Activated naive CD8-positive, alpha-beta T cell treated with anti-CD3 and anti-CD28 coated beads for 36 hours (primary cell): Measurements from ENCODE around the gene KCNA3. TPM values are rescaled to one million over a fixed set of nuclear protein-coding genes. Genes with fewer than 3 reads are reported as not detected.

Source experiments
- DNase-seq: peaks from one replicate; pipeline ENCODE4 v3.0.0; 2021
- H3K27ac Mint-ChIP-seq: one replicate; pipeline ENCODE4 v1.8.0; 2022; ENCODE audit warnings: mild to moderate bottlenecking, moderate library complexity, mixed read lengths
- H3K27me3 Mint-ChIP-seq: one replicate; pipeline ENCODE4 v1.8.0; 2022; ENCODE audit warnings: mild to moderate bottlenecking, mixed read lengths
- H3K36me3 Mint-ChIP-seq: one replicate; pipeline ENCODE4 v1.8.0; 2021; ENCODE audit warnings: mild to moderate bottlenecking, mixed read lengths
- H3K4me1 Mint-ChIP-seq: one replicate; pipeline ENCODE4 v1.8.0; 2021; ENCODE audit warnings: mixed read lengths
- H3K4me3 Mint-ChIP-seq: one replicate; pipeline ENCODE4 v1.8.0; 2022; ENCODE audit warnings: mild to moderate bottlenecking, moderate library complexity, mixed read lengths
- H3K9me3 Mint-ChIP-seq: one replicate; pipeline ENCODE4 v1.8.0; 2022; ENCODE audit warnings: mixed read lengths
- total RNA-seq, 2 experiments: library from RNA; stranded (reverse); gene quantifications; one replicate each; pipeline ENCODE4 v1.2.3, GENCODE V29; 2021

Gene KCNA3
- total RNA-seq, 2 experiments from 2014 or later = 16.6 to 17.5 TPM

GRCh38 chr1:110638556-110638955 lies 36.2 kb downstream of the KCNA3 start:
- Mint-ChIP-seq H3K4me3 (no peak overlapping the region), H3K9me3 (peaks cover 2% of the 10 kb centered on the region), H3K4me1 (peaks cover 75% of the 10 kb centered on the region), H3K27ac (no peak overlapping the region), H3K36me3 (peaks cover 5% of the 10 kb centered on the region), H3K27me3 (no peaks in the 10 kb centered on the region)
- no peak for DNase-seq

- peaks cover 2% of the 10 kb centered on the region for H3K9me3 Mint-ChIP-seq
- DNase-seq = no peak
- peaks cover 5% of the 10 kb centered on the region for H3K36me3 Mint-ChIP-seq
- no peak overlapping the region for H3K27ac Mint-ChIP-seq
- H3K27me3 Mint-ChIP-seq = no peaks in the 10 kb centered on the region
- H3K4me1 Mint-ChIP-seq = peaks cover 78% of the 10 kb centered on the region
- H3K4me3 Mint-ChIP-seq = no peak overlapping the region
Measured at GRCh38 chr1:110638058-110638457, 36.7 kb downstream of the KCNA3 start.

- H3K27me3 Mint-ChIP-seq = no peaks in the 10 kb centered on the region
- DNase-seq = no peak
Measured at GRCh38 chr1:110637475-110637874, 37.3 kb downstream of the KCNA3 start.

GRCh38 chr1:110636149-110636935 lies 38.4 kb downstream of the KCNA3 start:
- Mint-ChIP-seq H3K4me1 (peaks cover 67% of the 10 kb centered on the region), H3K36me3 (peaks cover 5% of the 10 kb centered on the region), H3K9me3 (no peaks in the 10 kb centered on the region), H3K4me3 (peak overlapping the region; percentile 40), H3K27me3 (no peaks in the 10 kb centered on the region), H3K27ac (peak overlapping the region; percentile 90)
- DNase-seq = no peak

More at GRCh38 chr1:110637475-110637874, 37.3 kb downstream of the KCNA3 start:
- no peak overlapping the region for H3K27ac Mint-ChIP-seq
- peaks cover 74% of the 10 kb centered on the region for H3K4me1 Mint-ChIP-seq
- H3K36me3 Mint-ChIP-seq = peaks cover 5% of the 10 kb centered on the region
- H3K4me3 Mint-ChIP-seq = no peak overlapping the region
- peaks cover 2% of the 10 kb centered on the region for H3K9me3 Mint-ChIP-seq

GRCh38 chr1:110635434-110635833 lies 39.3 kb downstream of the KCNA3 start:
- H3K9me3 Mint-ChIP-seq = no peaks in the 10 kb centered on the region
- peak overlapping the region; percentile 40 for H3K4me3 Mint-ChIP-seq
- H3K27ac Mint-ChIP-seq = peak overlapping the region; percentile 90
- no peak for DNase-seq
- no peaks in the 10 kb centered on the region for H3K27me3 Mint-ChIP-seq
- peaks cover 4% of the 10 kb centered on the region for H3K36me3 Mint-ChIP-seq
- H3K4me1 Mint-ChIP-seq = peaks cover 66% of the 10 kb centered on the region

- H3K27me3 Mint-ChIP-seq = no peaks in the 10 kb centered on the region
- peak overlapping the region; percentile 90 for H3K27ac Mint-ChIP-seq
- peak overlapping the region; percentile 25 for H3K4me3 Mint-ChIP-seq
- no peaks in the 10 kb centered on the region for H3K9me3 Mint-ChIP-seq
- H3K4me1 Mint-ChIP-seq = peaks cover 60% of the 10 kb centered on the region
- no peaks in the 10 kb centered on the region for H3K36me3 Mint-ChIP-seq
- DNase-seq = peak; percentile 81
Measured at GRCh38 chr1:110634455-110635311, 40.1 kb downstream of the KCNA3 start.

GRCh38 chr1:110634086-110634454 lies 40.7 kb downstream of the KCNA3 start:
- H3K9me3 Mint-ChIP-seq = no peaks in the 10 kb centered on the region
- H3K4me3 Mint-ChIP-seq = no peak overlapping the region
- peak overlapping the region; percentile 90 for H3K27ac Mint-ChIP-seq
- H3K36me3 Mint-ChIP-seq = no peaks in the 10 kb centered on the region
- no peak for DNase-seq
- no peaks in the 10 kb centered on the region for H3K27me3 Mint-ChIP-seq
- H3K4me1 Mint-ChIP-seq = peaks cover 55% of the 10 kb centered on the region

- H3K27ac Mint-ChIP-seq = no peak overlapping the region
- H3K4me3 Mint-ChIP-seq = no peak overlapping the region
Measured at GRCh38 chr1:110633646-110634030, 41.1 kb downstream of the KCNA3 start.

GRCh38 chr1:110631836-110632620 lies 42.7 kb downstream of the KCNA3 start:
- no peak for DNase-seq
- Mint-ChIP-seq H3K4me3 (no peak overlapping the region), H3K9me3 (no peaks in the 10 kb centered on the region), H3K27ac (no peak overlapping the region), H3K36me3 (no peaks in the 10 kb centered on the region), H3K4me1 (peaks cover 43% of the 10 kb centered on the region), H3K27me3 (no peaks in the 10 kb centered on the region)

More at GRCh38 chr1:110633646-110634030, 41.1 kb downstream of the KCNA3 start:
- DNase-seq = no peak
- no peaks in the 10 kb centered on the region for H3K27me3 Mint-ChIP-seq
- peaks cover 51% of the 10 kb centered on the region for H3K4me1 Mint-ChIP-seq
- H3K36me3 Mint-ChIP-seq = no peaks in the 10 kb centered on the region
- H3K9me3 Mint-ChIP-seq = no peaks in the 10 kb centered on the region

- H3K9me3 Mint-ChIP-seq = no peaks in the 10 kb centered on the region
- DNase-seq = peak; percentile 86
- H3K27me3 Mint-ChIP-seq = no peaks in the 10 kb centered on the region
- H3K4me3 Mint-ChIP-seq = no peak overlapping the region
- H3K36me3 Mint-ChIP-seq = peaks cover 2% of the 10 kb centered on the region
- H3K4me1 Mint-ChIP-seq = peaks cover 41% of the 10 kb centered on the region
- no peak overlapping the region for H3K27ac Mint-ChIP-seq
Measured at GRCh38 chr1:110630839-110631663, 43.7 kb downstream of the KCNA3 start.

- Mint-ChIP-seq H3K4me3 (no peak overlapping the region), H3K4me1 (peaks cover 16% of the 10 kb centered on the region)
Measured at GRCh38 chr1:110628323-110629105, 46.2 kb downstream of the KCNA3 start.

GRCh38 chr1:110627764-110628163 lies 47.0 kb downstream of the KCNA3 start:
- Mint-ChIP-seq H3K27ac (no peak overlapping the region), H3K9me3 (peaks cover 4% of the 10 kb centered on the region), H3K4me1 (peaks cover 10% of the 10 kb centered on the region), H3K36me3 (peaks cover 2% of the 10 kb centered on the region), H3K4me3 (no peak overlapping the region), H3K27me3 (no peaks in the 10 kb centered on the region)
- no peak for DNase-seq

More at GRCh38 chr1:110628323-110629105, 46.2 kb downstream of the KCNA3 start:
- H3K27me3 Mint-ChIP-seq = no peaks in the 10 kb centered on the region
- peaks cover 2% of the 10 kb centered on the region for H3K36me3 Mint-ChIP-seq
- H3K9me3 Mint-ChIP-seq = peaks cover 3% of the 10 kb centered on the region
- H3K27ac Mint-ChIP-seq = no peak overlapping the region
- no peak for DNase-seq

- H3K27ac Mint-ChIP-seq = no peak overlapping the region
- no peak overlapping the region for H3K4me3 Mint-ChIP-seq
- no peak for DNase-seq
Measured at GRCh38 chr1:110626889-110627288, 47.9 kb downstream of the KCNA3 start.

More at GRCh38 chr1:110626889-110627288, 47.9 kb downstream of the KCNA3 start:
- Mint-ChIP-seq H3K9me3 (peaks cover 4% of the 10 kb centered on the region), H3K27me3 (no peaks in the 10 kb centered on the region), H3K4me1 (peaks cover 10% of the 10 kb centered on the region), H3K36me3 (peaks cover 2% of the 10 kb centered on the region)
